DMS153 (cell line): ENCODE data around the gene ICE2.
A peak's percentile ranks its signal among the peaks of the same experiment; 100 is the strongest.
"Not testable (repeated sequence)": the region's sequence is repeated elsewhere in the genome, so short reads cannot be mapped to it uniquely, and the experiment has no call there.

Experiments used
- DNase-seq: peaks from one replicate; lab custom pipeline; 2025; lab: John Stamatoyannopoulos, UW

ICE2 gene

GRCh38 chr15:60442763-60443162 is 36.2 kb downstream of the ICE2 start:
- no peak for DNase-seq

DNA sequence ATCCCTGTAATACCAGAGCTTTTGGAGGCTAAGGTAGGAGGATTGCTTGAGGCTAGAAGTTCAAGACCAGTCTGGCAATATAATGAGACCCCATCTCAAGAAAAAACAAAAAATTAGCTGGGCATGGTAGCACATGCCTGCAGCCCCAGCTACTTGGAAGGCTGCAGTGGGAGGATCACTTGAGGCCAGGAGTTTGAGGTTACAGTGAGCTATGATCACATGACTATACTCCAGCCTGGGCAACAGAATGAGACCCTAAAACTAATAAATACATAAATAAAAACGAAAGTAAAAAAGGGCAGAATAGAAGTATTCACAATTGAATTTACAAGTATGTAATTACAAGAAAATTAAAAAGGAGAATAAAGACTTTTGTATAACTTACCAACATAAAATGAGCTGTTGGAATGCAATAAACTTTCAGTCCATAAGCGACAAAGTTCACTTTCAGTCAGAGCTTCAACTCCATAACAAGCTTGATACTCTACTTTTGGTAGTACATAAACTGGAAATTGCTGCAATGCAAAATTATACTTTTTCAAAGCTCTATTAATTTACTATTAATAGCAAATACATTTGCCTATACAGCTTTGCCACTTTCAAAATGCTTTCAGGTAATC is 36.8 kb downstream of the ICE2 start:
- DNase-seq: no peak

DNA sequence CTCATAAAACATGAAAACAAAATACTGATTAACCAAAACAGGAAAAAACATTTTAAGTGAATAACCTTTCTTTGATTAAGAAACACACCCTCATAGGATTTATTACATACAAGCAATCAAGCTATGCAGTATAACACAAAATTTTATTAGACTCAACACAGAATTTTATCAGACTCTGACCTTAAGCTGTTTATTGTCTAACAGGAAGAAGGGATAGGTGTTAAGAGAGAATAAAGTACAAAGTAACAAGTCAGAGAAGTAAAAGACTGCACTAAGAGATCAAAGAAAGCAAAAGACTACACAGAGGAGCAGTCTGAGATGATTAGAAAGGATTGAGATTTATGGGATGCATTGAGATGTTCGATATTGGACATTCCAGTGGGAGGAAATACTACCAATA is 37.6 kb downstream of the ICE2 start:
- DNase-seq: no peak

GRCh38 chr15:60438646-60439045 is 40.3 kb downstream of the ICE2 start:
- no peak for DNase-seq

DNA sequence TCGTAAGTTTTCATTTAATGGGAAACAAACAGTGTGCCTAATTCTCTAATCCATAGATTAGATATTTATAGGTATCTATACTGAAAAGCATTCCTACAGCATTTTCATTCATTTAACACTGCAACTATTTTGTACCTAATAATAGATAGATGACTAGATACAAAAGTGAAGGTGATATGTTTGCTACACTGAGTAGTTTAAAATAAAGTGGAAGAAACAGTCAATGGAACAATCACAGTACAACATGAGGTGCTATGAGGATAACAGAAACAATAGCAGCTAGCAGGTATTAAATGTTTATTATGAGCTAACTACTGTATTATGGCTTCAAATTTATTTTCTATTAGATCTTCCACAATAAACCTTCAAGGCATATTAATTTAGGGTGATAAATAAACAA is 50.0 kb downstream of the ICE2 start:
- DNase-seq: no peak

GRCh38 chr15:60426870-60427508 is 52.0 kb downstream of the ICE2 start:
- no peak for DNase-seq

DNA sequence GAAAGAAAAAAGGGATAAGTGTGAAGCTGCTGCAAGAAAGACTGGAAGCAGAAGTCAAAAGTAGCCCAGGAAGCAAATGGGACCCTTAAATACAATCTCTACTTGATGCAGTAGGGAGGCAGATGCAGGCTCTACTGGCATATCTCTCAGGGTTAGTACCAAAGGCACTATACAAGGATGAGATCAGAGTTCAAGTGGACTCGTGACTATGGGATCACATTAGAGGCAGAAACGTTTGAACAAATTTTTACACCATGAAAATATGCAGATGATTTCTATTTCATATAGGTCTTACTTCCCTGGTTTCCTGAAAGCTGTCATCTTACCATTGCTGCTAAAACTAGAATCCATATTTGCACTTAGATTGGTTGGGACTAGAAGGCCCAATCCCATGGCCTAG is 53.5 kb downstream of the ICE2 start:
- no peak for DNase-seq

DNA sequence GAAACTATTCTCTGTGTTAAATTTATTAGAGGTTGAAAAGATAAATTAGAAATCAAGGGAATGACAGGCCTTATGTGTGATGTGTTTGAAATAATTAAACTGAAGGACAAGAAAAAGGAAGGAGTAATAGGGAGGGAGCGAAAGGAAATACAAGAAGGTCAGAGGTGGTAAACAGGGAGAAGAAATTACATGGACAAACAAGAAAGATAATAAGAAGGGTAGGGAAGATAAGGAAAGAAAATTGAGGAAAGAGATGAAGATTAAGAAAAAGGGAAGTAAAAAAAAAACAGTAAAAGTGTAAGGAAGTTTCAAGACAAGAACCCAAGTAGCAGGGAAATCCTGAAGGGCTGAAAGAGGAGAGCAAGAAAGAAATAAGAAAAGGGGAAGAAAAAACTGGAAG is 54.9 kb downstream of the ICE2 start:
- no peak for DNase-seq

DNA sequence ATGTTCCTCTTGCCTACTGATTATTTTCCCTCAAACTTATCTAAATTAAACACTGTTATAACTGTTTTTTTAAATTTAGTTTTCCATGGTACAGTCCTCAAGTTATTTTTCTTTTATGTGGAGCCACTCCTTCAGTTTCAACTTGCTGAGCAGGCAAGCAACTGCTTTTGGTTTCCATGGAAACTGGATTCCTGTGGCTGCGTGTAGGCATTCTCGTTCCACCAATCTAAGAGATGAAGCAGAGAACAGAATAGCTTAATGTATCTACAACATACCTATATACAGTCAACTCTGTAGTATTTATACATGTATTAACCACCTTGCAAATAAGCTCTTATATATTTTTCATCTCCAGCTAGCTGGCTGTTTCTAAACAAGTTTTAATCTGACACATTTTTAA is 55.4 kb downstream of the ICE2 start:
- no peak for DNase-seq

DNA sequence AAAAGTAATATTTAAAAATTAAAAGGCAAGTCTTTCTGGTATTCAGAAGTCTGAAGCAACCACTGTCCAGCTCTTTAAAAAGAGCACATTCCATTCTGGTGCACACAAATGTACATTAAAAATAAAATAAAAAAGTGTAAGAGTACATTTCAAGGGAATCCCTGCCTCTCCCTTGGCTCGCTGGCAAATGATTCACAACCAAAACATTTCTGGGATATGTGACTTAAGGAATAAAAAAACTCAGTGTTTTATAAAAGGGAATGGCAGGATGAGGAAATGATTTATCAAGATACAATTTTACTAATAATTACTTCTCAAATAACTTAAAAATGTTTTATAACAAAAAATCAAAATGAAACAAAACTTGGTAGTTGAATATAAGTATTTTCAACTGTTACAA is 57.4 kb downstream of the ICE2 start:
- DNase-seq: no peak

DNA sequence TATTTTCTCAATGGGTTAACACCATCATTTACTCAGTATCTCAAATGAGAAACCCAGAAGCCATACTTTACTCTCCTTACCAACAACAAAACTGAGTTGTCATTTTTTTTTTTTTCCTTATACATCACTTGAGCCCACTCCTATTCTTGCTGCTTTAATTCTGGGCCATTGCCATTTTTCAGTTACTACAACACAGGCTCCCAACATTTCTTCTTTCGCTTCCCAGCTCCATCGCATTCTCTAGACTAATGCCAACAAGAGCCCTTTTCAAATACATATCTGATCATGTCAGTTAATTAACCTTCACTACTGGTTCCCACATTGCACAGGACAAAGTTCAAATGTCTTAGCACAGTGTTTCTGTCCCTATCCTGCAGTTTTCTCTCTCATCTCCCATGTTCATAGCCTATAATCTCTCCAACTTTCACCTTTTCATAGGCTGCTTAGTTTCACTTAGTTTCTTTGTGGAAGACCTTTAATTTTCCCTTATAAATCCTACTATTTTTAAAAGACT is 58.7 kb downstream of the ICE2 start:
- no peak for DNase-seq

DNA sequence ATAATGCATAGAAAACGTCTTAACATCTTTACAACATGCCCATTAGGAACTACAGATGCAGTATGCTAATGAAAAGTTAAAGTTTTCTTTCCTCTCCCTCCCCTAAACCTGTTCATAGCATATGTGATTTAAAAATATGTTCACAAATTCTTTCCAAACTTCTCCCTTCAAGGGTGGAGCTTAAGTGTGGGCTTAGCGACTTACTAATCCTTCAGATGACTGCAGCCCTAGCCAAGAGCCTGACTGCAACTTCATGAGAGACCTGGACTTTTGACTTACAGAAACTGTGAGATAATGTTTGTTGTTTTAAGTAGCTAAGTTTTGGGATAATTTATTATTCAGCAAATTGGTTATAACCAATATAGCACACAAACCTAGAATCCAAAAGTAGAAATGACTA is 59.2 kb downstream of the ICE2 start:
- no peak for DNase-seq

DNA sequence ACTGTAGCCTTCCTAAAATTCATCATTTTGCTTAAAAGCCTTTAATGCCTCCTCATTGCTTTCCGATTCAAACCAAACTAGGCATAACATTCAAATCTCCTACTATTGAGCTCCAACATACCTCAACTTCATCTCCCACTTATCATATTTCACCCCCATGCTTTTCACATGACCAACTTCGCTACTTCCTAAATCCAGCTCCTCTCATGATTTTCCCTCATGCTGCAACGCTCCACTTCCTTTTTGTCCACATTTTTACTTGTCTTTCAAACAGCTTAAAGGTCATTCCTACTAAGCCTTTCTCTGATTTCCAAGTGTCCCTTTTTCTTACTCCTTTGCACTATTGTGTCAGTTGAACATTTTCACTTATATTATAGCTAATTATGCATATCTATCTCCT is 60.8 kb downstream of the ICE2 start:
- DNase-seq: no peak

GRCh38 chr15:60417112-60417511 is 61.8 kb downstream of the ICE2 start:
- no peak for DNase-seq

- DNase-seq: no peak
Observed at GRCh38 chr15:60416484-60416883, 62.5 kb downstream of the ICE2 start.

DNA sequence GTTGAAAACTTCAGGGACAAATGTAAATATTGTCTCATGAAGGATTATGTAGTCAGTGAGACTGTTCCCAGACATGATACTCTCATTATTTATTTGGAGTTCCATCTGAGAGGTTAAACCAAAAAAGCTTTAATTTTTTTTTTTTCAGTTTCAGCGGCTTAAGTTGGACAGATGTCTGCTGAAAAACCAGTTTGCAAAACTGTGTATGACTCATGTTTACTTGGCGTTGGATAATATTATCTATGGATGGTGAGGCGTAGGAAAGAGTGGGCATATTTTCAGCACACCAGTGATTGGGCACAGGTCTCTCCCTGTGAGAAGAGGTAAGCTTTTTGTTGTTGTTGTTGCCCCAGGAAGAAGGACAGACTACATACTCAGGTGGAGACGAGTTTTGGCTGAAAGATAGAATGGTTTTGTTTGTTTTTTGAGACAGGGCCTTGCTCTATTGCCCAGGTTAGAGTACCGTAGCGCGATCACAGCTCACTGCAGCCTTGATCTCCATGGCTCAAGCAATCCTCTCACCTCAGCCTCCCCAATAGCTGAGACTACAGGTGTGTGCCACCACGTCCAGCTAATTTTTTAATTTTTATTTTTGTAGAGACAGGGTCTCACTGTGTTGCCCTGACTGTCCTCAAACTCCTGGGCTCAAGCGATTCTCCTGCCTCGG is 64.8 kb downstream of the ICE2 start:
- no peak for DNase-seq

DNA sequence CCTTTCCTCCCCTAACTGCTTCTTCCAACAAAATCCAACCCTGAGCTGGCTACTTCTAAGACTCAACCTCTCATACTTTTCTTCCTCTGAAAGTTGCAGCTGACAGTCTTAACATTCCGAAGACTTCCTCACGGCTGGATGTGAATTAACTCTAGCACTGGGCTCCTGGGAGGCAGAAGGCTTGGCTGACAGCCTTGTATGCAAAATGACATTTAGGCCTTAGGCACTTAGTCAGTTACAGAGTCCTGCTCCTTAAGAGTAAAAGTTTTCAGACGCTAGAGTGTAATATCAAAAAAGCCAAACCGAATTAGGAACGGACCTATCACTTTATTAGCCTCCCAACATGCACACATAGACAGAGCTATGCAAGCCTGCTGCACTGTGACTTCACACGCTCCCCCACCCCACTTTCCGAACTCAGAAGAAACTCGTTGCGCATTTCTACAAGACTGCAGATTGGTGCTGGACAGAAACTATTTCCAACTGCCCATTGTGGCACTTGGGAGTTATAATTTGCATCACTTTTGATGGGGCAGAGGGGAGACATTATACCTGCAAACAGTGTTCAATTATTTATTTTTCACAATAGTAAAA is 65.6 kb downstream of the ICE2 start:
- no peak for DNase-seq

GRCh38 chr15:60412807-60413206 is 66.1 kb downstream of the ICE2 start:
- DNase-seq: not testable (repeated sequence)

GRCh38 chr15:60411774-60412425 is 67.0 kb downstream of the ICE2 start:
- DNase-seq: no peak

DNA sequence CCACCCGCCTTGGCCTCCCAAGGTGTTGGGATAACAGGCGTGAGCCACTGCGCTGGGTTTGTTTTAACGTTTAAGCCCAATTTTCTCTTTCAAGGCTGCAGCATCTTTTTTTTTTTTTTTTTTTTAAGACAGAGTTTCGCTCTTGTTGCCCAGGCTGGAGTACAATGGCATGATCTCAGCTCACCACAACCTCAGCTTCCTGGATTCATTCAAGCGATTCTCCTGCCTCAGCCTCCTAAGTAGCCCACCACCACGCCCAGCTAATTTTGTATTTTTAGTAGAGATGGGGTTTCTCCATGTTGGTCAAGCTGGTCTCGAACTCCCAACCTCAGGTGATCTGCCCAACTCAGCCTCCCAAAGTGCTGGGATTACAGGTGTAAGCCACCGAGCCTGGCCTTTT is 68.6 kb downstream of the ICE2 start:
- DNase-seq: not testable (repeated sequence)

DNA sequence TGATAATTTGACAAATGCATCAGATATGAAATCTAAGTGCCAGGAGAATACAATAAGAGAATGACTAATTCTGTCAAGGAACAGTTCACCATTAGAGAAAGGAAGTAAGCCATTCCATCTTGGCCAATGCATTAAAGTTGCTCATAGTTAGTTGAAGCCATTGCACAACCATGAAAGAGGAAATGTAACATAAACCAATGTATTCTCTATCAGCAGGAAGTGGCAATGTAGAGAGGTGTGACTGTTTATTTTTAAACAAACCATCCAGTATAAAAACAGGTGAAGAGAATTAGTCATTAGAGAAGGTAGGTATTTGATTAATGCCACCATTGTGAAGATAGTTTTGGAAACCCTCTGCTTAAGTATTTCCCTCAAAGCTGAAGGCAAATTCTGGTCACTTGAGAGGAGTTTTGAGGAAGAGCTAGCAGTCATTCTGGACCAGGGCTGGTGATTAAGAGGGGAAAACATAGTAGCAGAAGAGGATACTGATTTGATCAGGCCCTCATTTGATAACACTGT is 70.4 kb downstream of the ICE2 start:
- DNase-seq: peak; percentile 45

DNA sequence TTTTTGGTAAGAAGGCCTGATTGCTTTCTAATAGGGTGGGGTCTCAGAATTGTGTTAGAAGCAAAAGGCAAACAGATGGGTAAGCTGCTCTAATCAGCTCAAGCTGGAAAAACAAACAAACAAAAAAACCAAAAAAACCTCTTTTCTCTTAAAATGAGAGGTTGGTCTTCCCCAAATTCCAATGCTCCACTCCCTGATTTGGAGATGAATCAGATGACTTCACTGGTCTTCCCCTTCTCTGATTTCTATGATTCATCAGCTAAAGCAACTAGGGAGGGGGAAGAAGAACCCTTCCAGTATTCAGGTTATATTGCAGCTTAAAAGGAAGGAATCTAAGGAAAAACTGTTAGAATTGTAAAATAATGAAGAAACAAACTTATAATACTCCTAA is 71.5 kb downstream of the ICE2 start:
- DNase-seq: no peak
